Panc1 (cell line): ENCODE results near the gene MPP2. TPM values are rescaled to one million over a fixed set of nuclear protein-coding genes. Genes with fewer than 3 reads are reported as not detected.

Source experiments
- ATAC-seq: fragments of 200-7000 bp; cut with Tn5 transposase; 2 replicates; pipeline ENCODE4 v1.9.1; 2020; ENCODE audit warnings: mild to moderate bottlenecking, moderate library complexity
- BruUV-seq: library from RNA; stranded (reverse); fragments of 400-500 nt; replicated peaks from 2 replicates; lab custom pipeline; 2021; lab: Mats Ljungman, UMichigan
- CTCF ChIA-PET: fragments of 300-600 bp; sonication (Branson Sonifier 250); formaldehyde crosslinking; loops from one replicate; lab custom pipeline; 2022; ENCODE audit warnings: antibody characterized with exemption; lab: Charles Lee
- POLR2A ChIA-PET: fragments of 300-600 bp; sonication (Branson Sonifier 250); formaldehyde crosslinking; loops from one replicate; lab custom pipeline; 2022; ENCODE audit warnings: antibody characterized with exemption; lab: Charles Lee
- DNase-seq: peaks from one replicate; pipeline ENCODE4 v3.0.0-alpha.2; 2010; ENCODE audit warnings: low read depth, low spot score
- H3K27ac ChIP-seq: 2 replicates; pipeline ENCODE4 v1.5.1; 2011; ENCODE audit warnings: mild to moderate bottlenecking, low read length, inconsistent platforms
- H3K27me3 ChIP-seq: fragments of 200-500 bp; sonication (Bioruptor generic); 2 replicates; pipeline ENCODE4 v1.6.0; 2014; ENCODE audit warnings: low read length, inconsistent platforms; ENCODE audit not compliant: control insufficient read depth, insufficient read depth
- H3K36me3 ChIP-seq: fragments of 200-500 bp; sonication (Bioruptor generic); 2 replicates; pipeline ENCODE4 v1.5.1; 2014; ENCODE audit warnings: inconsistent platforms, mild to moderate bottlenecking, low read length, moderate library complexity; ENCODE audit not compliant: control insufficient read depth, insufficient read depth
- H3K4me1 ChIP-seq: 2 replicates; pipeline ENCODE4 v1.5.1; 2011; ENCODE audit warnings: inconsistent platforms, mild to moderate bottlenecking, low read length, moderate library complexity; ENCODE audit not compliant: control insufficient read depth, insufficient read depth
- H3K4me3 ChIP-seq, 2 experiments: 2 replicates each; pipeline ENCODE4 v1.5.1; 2011 to 2012; ENCODE audit warnings: low read depth in 2 of 2, low read length in 2 of 2, mild to moderate bottlenecking in 2 of 2, inconsistent platforms in 1 of 2, moderate library complexity in 1 of 2
- H3K9me3 ChIP-seq: fragments of 200-500 bp; sonication (Bioruptor generic); 2 replicates; pipeline ENCODE4 v1.5.1; 2014; ENCODE audit warnings: low read depth, mild to moderate bottlenecking, inconsistent platforms, low read length, moderate library complexity; ENCODE audit not compliant: control insufficient read depth, insufficient read depth
- POLR2AphosphoS5 ChIP-seq: IDR thresholded peaks from 2 replicates; pipeline ENCODE4 v1.6.1; 2012; ENCODE audit warnings: mild to moderate bottlenecking, low read depth, low read length, moderate library complexity
- SIN3A ChIP-seq: IDR thresholded peaks from 2 replicates; pipeline ENCODE4 v1.6.1; 2012; ENCODE audit warnings: low read depth, mild to moderate bottlenecking, low read length, moderate library complexity, borderline replicate concordance; ENCODE audit not compliant: insufficient read depth
- TCF7L2 ChIP-seq: IDR thresholded peaks from 2 replicates; pipeline ENCODE4 v1.6.1; 2011; ENCODE audit warnings: mild to moderate bottlenecking, low read depth, low read length, inconsistent platforms
- in situ Hi-C: cut with HindIII; loops from 2 replicates; pipeline ENCODE4 v1.10.0; 2016; ENCODE audit warnings: low sequenced_read_pairs, low pct_unique_long_range_greater_than_20kb
- intact Hi-C: fragments of 100-400 bp; cut with micrococcal nuclease; formaldehyde crosslinking; loops from one replicate; pipeline ENCODE4 v1.10.0; 2022; ENCODE audit not compliant: unreplicated experiment
- total RNA-seq: library from RNA; stranded (reverse); gene quantifications from one replicate; pipeline ENCODE4 v1.2.1, GENCODE V29; 2021; ENCODE audit not compliant: unreplicated experiment
- TF ChIP-seq, protein P1 (sequence below), 2 experiments: IDR thresholded peaks; 2 replicates each; pipeline ENCODE4 v1.6.1; 2011 to 2012; ENCODE audit warnings: low read depth in 2 of 2, control low read depth in 1 of 2, low read length in 1 of 2, mild to moderate bottlenecking in 1 of 2, moderate library complexity in 1 of 2; ENCODE audit not compliant: insufficient read depth in 1 of 2
- TF ChIP-seq, protein P2 (sequence below): fragments of 450-650 bp; IDR thresholded peaks from 2 replicates; pipeline ENCODE4 v1.5.1; 2017; ENCODE audit warnings: mild to moderate bottlenecking

MPP2 gene
- total RNA-seq, 1 experiment from 2014 or later, result 3.5 TPM

DNA sequence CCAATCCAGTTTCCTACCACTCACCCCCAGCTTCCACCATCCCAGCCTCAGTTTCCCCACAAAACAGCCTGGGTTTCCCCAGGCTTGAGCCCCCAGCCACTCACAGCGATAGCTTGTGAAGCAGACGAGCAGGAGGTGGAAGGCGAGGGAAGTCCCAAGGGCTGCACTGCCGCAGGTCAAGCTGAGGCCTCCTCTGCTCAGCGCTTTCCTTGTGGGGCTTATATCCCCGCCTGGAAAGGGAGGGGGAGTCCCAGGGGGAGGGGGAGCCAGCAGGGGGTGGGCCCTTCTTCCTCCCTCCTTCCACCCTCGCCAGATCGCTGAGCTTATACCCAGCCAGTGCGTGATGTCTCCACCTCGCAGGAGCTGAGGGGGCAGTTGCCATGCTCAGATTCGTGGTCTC, 46.4 kb upstream of the MPP2 start, which contains the start of gene PYY:
Gene PYY (minus strand): TSS at position 195 of the 400 bp plus-strand sequence. CDS start 457 bp downstream, outside the sequence.
- intact Hi-C loops, result no loop called here
- no peak for DNase-seq
- TF ChIP-seq SIN3A (no peak), POLR2AphosphoS5 (no peak), TCF7L2 (no peak)
- TF ChIP-seq, protein P1, sequence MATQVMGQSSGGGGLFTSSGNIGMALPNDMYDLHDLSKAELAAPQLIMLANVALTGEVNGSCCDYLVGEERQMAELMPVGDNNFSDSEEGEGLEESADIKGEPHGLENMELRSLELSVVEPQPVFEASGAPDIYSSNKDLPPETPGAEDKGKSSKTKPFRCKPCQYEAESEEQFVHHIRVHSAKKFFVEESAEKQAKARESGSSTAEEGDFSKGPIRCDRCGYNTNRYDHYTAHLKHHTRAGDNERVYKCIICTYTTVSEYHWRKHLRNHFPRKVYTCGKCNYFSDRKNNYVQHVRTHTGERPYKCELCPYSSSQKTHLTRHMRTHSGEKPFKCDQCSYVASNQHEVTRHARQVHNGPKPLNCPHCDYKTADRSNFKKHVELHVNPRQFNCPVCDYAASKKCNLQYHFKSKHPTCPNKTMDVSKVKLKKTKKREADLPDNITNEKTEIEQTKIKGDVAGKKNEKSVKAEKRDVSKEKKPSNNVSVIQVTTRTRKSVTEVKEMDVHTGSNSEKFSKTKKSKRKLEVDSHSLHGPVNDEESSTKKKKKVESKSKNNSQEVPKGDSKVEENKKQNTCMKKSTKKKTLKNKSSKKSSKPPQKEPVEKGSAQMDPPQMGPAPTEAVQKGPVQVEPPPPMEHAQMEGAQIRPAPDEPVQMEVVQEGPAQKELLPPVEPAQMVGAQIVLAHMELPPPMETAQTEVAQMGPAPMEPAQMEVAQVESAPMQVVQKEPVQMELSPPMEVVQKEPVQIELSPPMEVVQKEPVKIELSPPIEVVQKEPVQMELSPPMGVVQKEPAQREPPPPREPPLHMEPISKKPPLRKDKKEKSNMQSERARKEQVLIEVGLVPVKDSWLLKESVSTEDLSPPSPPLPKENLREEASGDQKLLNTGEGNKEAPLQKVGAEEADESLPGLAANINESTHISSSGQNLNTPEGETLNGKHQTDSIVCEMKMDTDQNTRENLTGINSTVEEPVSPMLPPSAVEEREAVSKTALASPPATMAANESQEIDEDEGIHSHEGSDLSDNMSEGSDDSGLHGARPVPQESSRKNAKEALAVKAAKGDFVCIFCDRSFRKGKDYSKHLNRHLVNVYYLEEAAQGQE (IDR thresholded peaks at IDR 0.05; ENCODE audit: insufficient read depth in 1 of 2, low read depth in 2 of 2, low read length in 1 of 2), result no peak
- TF ChIP-seq, protein P2, sequence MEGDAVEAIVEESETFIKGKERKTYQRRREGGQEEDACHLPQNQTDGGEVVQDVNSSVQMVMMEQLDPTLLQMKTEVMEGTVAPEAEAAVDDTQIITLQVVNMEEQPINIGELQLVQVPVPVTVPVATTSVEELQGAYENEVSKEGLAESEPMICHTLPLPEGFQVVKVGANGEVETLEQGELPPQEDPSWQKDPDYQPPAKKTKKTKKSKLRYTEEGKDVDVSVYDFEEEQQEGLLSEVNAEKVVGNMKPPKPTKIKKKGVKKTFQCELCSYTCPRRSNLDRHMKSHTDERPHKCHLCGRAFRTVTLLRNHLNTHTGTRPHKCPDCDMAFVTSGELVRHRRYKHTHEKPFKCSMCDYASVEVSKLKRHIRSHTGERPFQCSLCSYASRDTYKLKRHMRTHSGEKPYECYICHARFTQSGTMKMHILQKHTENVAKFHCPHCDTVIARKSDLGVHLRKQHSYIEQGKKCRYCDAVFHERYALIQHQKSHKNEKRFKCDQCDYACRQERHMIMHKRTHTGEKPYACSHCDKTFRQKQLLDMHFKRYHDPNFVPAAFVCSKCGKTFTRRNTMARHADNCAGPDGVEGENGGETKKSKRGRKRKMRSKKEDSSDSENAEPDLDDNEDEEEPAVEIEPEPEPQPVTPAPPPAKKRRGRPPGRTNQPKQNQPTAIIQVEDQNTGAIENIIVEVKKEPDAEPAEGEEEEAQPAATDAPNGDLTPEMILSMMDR, result no peak
- no peaks in the 10 kb centered on the region for H3K4me1 ChIP-seq
- no peaks in the 10 kb centered on the region for H3K9me3 ChIP-seq
- no TSS peak for BruUV-seq
- no peak for ATAC-seq
- in situ Hi-C loops, result no loop called here
- ChIA-PET CTCF (no interaction called here), POLR2A (no interaction called here)
- H3K36me3 ChIP-seq, result no peaks in the 10 kb centered on the region
- no peak within 1 kb of the TSS for H3K4me3 ChIP-seq
- no peak within 1 kb of the TSS for H3K27ac ChIP-seq
- H3K27me3 ChIP-seq, result no peaks in the 10 kb centered on the region

DNA sequence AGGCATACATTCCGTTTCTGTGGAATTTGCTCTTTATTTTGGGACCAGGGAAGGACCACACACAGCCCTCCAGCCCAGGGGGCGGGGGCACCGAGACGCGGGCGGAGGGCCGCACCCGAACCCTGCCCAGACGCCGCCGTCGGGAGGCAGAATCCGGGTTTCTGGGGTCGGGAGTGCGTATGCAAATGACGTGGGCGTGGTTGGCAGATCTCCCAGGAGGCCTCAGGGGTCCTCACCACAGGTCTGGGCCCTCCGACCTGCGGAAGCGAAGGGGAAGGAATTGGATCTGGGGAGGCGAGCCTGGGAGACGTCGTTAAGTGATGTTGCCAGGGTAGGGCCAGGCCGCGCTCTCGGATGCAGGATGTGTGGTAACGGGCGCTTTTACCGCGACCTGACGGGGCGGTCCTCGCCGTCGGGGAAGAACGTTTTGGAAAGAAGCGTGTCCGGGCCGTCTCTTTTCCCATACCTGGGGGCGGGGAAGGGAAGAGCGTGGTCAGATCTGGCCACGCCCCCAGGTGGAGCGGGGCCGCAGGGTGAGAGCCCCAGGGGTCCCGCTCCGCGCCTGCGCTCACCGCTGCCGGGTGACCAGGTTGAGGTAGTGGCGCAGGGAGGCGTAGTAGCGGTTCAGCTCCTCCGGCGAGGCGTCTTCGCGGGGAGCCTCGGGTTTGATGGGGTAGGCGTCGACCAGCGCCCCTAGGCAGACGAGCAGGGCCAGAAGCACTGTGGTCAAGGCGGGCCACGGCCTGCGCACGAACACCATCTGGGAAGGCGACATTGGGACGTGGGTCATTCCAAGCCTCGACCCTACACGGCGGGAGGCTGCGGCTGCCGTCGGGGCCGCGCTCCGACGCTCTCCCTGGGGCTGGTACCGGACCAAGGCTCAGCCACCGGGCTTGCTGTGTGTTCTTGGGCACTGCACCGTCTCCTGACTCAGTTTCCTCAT, 45.7 kb upstream of the MPP2 start:
- no peaks in the 10 kb centered on the region for H3K36me3 ChIP-seq
- in situ Hi-C loops (no loop called here), intact Hi-C loops (no loop called here)
- no peak overlapping the region for H3K27ac ChIP-seq
- no peak for TF ChIP-seq SIN3A
- TF ChIP-seq POLR2AphosphoS5, result no peak
- TF ChIP-seq, protein P1 (IDR thresholded peaks at IDR 0.05; ENCODE audit: insufficient read depth in 1 of 2, low read depth in 2 of 2, low read length in 1 of 2), result no peak
- no peak for TF ChIP-seq TCF7L2
- TF ChIP-seq, protein P2, result no peak
- BruUV-seq, result no TSS peak
- H3K4me3 ChIP-seq, result no peak overlapping the region
- no peak for ATAC-seq
- DNase-seq, result no peak
- POLR2A ChIA-PET, result no interaction called here
- CTCF ChIA-PET, result no interaction called here
- H3K27me3 ChIP-seq, result no peaks in the 10 kb centered on the region
- no peaks in the 10 kb centered on the region for H3K4me1 ChIP-seq
- H3K9me3 ChIP-seq, result no peaks in the 10 kb centered on the region
